Tibial nerve (tissue), 4 donors: ENCODE results near the gene TP53AIP1. TPM values are rescaled to one million over a fixed set of nuclear protein-coding genes. Genes with fewer than 3 reads are reported as not detected.

ENCODE experiments used
- DNase-seq, 2 donors: peaks; one replicate each; pipeline ENCODE4 v3.0.0-alpha.2; 2019; ENCODE audit warnings: low spot score in 2 of 2
- H3K27ac ChIP-seq, 4 donors: fragments of 200-600 bp; sonication (generic) in 3 of 4; one replicate each; pipeline ENCODE4 v1.5.1; 2017 to 2019; ENCODE audit warnings: mild to moderate bottlenecking in 1 of 4
- H3K27me3 ChIP-seq, 2 donors: fragments of 200-600 bp; sonication (generic) in 1 of 2; one replicate each; pipeline versions ENCODE4 v1.5.1 to v1.6.0; 2017 to 2019
- H3K36me3 ChIP-seq, 3 donors: fragments of 200-600 bp; sonication (generic); one replicate each; pipeline ENCODE4 v1.5.1; 2018 to 2019
- H3K4me1 ChIP-seq, 4 donors: fragments of 200-600 bp; sonication (generic) in 3 of 4; one replicate each; pipeline ENCODE4 v1.5.1; 2017 to 2019
- H3K4me3 ChIP-seq, 4 donors: fragments of 200-600 bp; sonication (generic) in 3 of 4; one replicate each; pipeline ENCODE4 v1.5.1; 2017 to 2019; ENCODE audit warnings: mild to moderate bottlenecking in 1 of 4, moderate library complexity in 1 of 4
- H3K9me3 ChIP-seq, 4 donors: fragments of 200-600 bp; sonication (generic) in 3 of 4; one replicate each; pipeline ENCODE4 v1.5.1; 2017 to 2019
- EP300 ChIP-seq, 2 donors: sonication (generic); formaldehyde crosslinking; IDR thresholded peaks; one replicate each; pipeline ENCODE4 v1.6.1; 2017; ENCODE audit warnings: antibody characterized with exemption in 2 of 2, mild to moderate bottlenecking in 1 of 2
- POLR2A ChIP-seq, 2 donors: fragments of 450-650 bp; IDR thresholded peaks; one replicate each; pipeline ENCODE4 v1.6.1; 2017; ENCODE audit warnings: antibody characterized with exemption in 2 of 2, mild to moderate bottlenecking in 2 of 2, moderate library complexity in 2 of 2
- whole genome bisulfite sequencing, 2 donors: methylation state at CpG; one replicate each; pipeline ENCODE4 v1.1.5; 2018; 5-methylcytosine and 5-hydroxymethylcytosine counted together
- total RNA-seq, 4 donors: library from RNA; depleted of rRNA; stranded (reverse); fragments of >200 nt; gene quantifications; one replicate each; pipeline ENCODE4 v1.1.0, GENCODE V29; 2016
- TF ChIP-seq, protein P1 (sequence below), 5 experiments: fragments of 200-600 bp in 3 of 5; fragments of 450-650 bp in 2 of 5; sonication (generic) in 3 of 5; IDR thresholded peaks; one replicate each; pipeline ENCODE4 v1.5.1; 2016 to 2019; ENCODE audit warnings: antibody characterized with exemption in 5 of 5, mild to moderate bottlenecking in 3 of 5, moderate library complexity in 2 of 5

Gene TP53AIP1
- total RNA-seq, 4 donors from 2014 or later: not detected

DNA sequence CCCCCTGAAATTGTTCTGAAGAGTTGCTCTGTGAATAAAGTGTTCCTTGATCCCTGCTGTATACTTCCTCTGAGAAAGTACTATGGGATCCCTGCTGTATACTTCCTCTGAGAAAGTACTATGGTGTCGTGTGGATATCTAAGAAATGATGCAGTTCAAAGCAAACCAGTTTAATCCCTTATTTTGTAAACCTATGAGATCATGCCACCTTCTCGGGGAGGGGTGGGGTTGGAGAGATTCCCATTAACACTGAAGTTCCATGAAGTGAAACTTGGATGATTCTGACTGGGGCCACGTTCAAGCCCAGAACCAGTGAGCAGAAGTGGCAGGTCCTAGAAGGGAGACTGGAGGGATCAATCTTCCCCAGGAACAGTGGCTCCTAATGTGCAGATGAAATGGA is 13.0 kb upstream of the TP53AIP1 start:
- H3K9me3 ChIP-seq: no peaks in the 10 kb centered on the region
- DNase-seq: no peak
- TF ChIP-seq, protein P1, sequence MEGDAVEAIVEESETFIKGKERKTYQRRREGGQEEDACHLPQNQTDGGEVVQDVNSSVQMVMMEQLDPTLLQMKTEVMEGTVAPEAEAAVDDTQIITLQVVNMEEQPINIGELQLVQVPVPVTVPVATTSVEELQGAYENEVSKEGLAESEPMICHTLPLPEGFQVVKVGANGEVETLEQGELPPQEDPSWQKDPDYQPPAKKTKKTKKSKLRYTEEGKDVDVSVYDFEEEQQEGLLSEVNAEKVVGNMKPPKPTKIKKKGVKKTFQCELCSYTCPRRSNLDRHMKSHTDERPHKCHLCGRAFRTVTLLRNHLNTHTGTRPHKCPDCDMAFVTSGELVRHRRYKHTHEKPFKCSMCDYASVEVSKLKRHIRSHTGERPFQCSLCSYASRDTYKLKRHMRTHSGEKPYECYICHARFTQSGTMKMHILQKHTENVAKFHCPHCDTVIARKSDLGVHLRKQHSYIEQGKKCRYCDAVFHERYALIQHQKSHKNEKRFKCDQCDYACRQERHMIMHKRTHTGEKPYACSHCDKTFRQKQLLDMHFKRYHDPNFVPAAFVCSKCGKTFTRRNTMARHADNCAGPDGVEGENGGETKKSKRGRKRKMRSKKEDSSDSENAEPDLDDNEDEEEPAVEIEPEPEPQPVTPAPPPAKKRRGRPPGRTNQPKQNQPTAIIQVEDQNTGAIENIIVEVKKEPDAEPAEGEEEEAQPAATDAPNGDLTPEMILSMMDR (IDR thresholded peaks at IDR 0.05): no peak
- no peak for TF ChIP-seq EP300 (IDR thresholded peaks at IDR 0.05)

DNA sequence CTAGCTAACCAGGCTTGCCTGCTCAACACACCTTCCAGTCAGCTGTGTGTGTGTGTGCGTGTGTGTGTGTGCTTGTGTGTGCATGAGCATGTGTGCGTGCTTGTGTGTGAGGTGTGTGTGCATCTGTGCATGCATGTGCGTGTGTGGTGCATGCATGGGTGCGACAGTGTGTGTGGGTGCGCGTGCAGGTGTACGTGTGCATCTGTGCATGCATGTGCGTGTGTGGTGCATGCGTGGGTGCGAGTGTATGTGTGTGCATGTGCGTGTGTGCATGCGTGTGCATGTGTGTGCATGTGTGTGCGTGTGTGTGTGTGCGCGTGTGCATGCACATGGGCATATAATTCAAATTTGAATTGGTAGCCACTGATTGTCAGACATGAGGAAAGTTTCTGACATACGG is 10.5 kb upstream of the TP53AIP1 start:
- H3K9me3 ChIP-seq: no peaks in the 10 kb centered on the region
- no peaks in the 10 kb centered on the region for H3K4me1 ChIP-seq
- DNase-seq: no peak
- WGBS, 2 donors: 94% methylated on average over 16 of the region's 16 CpGs
- no peaks in the 10 kb centered on the region for H3K27me3 ChIP-seq
- TF ChIP-seq POLR2A (IDR thresholded peaks at IDR 0.05) (no peak), EP300 (IDR thresholded peaks at IDR 0.05) (no peak)
- TF ChIP-seq, protein P1 (IDR thresholded peaks at IDR 0.05): no peak
- H3K36me3 ChIP-seq: no peaks in the 10 kb centered on the region
- no peak overlapping the region for H3K4me3 ChIP-seq
- H3K27ac ChIP-seq: no peak overlapping the region

More for the DNA sequence above, 13.0 kb upstream of the TP53AIP1 start:
- 59 to 68% methylated on average over 3 of the region's 3 CpGs for WGBS, 2 donors
- Histone ChIP-seq H3K27me3 (no peaks in the 10 kb centered on the region), H3K36me3 (no peaks in the 10 kb centered on the region), H3K4me1 (no peaks in the 10 kb centered on the region), H3K4me3 (no peak overlapping the region), H3K27ac (no peak overlapping the region)

DNA sequence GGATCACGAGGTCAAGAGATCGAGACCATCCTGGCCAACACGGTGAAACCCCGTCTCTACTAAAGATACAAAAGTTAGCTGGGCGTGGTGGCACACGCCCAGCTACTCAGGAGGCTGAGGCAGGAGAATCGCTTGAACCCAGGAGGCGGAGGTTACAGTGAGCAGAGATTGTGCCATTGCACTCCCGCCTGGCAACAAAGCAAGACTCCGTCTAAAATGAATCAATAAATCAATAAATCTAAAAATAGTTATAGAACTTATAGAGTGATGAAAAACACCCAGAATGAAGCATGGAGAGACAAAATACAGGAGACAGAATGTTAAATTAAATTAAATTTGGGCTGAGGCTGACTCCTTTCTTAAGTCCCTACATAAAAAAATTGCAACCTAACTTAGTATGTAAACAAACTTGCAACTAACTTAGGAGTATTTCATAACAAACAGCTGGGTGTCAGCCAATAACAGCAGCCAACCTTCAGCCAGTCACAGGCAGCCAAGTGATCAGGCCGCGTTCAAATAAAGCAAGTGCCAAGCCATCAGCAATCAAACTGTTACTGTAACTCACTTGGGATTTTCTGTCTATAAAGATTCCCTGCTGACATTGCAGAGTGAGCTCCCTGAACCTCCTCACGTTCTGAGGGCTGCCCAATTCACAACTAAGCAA is 7.3 kb upstream of the TP53AIP1 start:
- Histone ChIP-seq H3K4me1 (no peaks in the 10 kb centered on the region), H3K36me3 (no peaks in the 10 kb centered on the region), H3K9me3 (no peaks in the 10 kb centered on the region), H3K27me3 (no peaks in the 10 kb centered on the region), H3K27ac (no peak overlapping the region), H3K4me3 (no peak overlapping the region)
- TF ChIP-seq POLR2A (IDR thresholded peaks at IDR 0.05) (no peak), EP300 (IDR thresholded peaks at IDR 0.05) (no peak)
- TF ChIP-seq, protein P1 (IDR thresholded peaks at IDR 0.05): no peak
- DNase-seq: no peak
- WGBS, 2 donors: 72 to 74% methylated on average over 13 of the region's 13 CpGs

DNA sequence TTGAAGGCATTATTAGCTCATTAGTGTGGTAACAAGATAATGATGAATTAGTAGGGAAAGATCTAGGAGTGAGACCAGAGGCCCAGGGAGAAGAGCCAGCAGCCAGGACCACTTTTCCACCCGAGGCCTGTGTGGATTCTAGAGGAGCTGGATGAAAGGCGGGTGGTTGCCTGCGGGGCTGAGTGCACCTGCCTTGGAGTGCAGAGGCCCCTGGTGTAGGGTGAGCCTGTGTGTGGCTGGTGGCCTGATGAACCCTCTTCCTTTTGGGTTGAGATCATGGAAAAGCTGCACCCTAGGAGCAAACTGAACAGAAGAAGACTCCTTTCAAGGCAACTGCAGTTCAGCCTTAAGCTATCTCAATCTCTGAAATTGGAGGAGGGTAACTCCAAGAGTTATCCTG is 5.9 kb upstream of the TP53AIP1 start:
- no peak for DNase-seq
- H3K4me1 ChIP-seq: no peaks in the 10 kb centered on the region
- H3K27me3 ChIP-seq: no peaks in the 10 kb centered on the region
- H3K27ac ChIP-seq: no peak overlapping the region
- TF ChIP-seq POLR2A (IDR thresholded peaks at IDR 0.05) (no peak), EP300 (IDR thresholded peaks at IDR 0.05) (no peak)
- TF ChIP-seq, protein P1 (IDR thresholded peaks at IDR 0.05): peak in 1 of 5 experiments; percentile 12
- WGBS, 2 donors: 53 to 62% methylated on average over 3 of the region's 3 CpGs
- H3K4me3 ChIP-seq: no peak overlapping the region
- H3K36me3 ChIP-seq: no peaks in the 10 kb centered on the region
- H3K9me3 ChIP-seq: no peaks in the 10 kb centered on the region

DNA sequence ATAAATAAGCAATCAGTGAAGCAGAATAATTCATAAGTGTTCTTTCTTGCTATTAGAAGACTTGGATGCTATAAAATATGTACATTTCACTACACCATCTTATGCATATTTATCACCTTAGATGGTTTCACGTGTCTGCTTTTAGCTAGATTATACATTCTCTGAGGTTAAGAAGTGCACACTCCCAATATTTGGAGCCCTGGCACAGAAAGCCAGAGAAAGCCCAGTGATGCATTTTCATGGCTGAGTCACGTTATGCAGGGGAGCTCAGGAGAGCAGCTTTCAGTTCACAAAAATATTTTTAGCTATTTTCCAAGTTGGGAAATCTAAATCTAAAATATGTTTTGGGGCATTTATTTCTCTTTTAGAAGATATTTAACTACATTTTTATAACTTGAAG is 5.1 kb upstream of the TP53AIP1 start:
- H3K4me1 ChIP-seq: no peaks in the 10 kb centered on the region
- no peak overlapping the region for H3K4me3 ChIP-seq
- no peak for TF ChIP-seq POLR2A (IDR thresholded peaks at IDR 0.05)
- no peak for TF ChIP-seq EP300 (IDR thresholded peaks at IDR 0.05)
- TF ChIP-seq, protein P1 (IDR thresholded peaks at IDR 0.05): no peak
- DNase-seq: no peak
- no peaks in the 10 kb centered on the region for H3K9me3 ChIP-seq
- H3K36me3 ChIP-seq: no peaks in the 10 kb centered on the region
- WGBS, 2 donors: 78 to 82% methylated on average over 2 of the region's 2 CpGs
- H3K27ac ChIP-seq: no peak overlapping the region
- H3K27me3 ChIP-seq: no peaks in the 10 kb centered on the region
